A673 (cell line): Measurements from ENCODE around the gene VSIG1. TPM values are rescaled to one million over a fixed set of nuclear protein-coding genes. Genes with fewer than 3 reads are reported as not detected.

ENCODE experiments used
- BruUV-seq: library from RNA; stranded (reverse); fragments of 400-500 nt; replicated peaks from 2 replicates; lab custom pipeline; 2021; lab: Mats Ljungman, UMichigan
- CTCF ChIA-PET: fragments of 300-600 bp; sonication (Branson Sonifier 250); formaldehyde crosslinking; loops from one replicate; lab custom pipeline; 2022; ENCODE audit warnings: antibody characterized with exemption; lab: Charles Lee
- POLR2A ChIA-PET: fragments of 300-600 bp; sonication (Branson Sonifier 250); formaldehyde crosslinking; loops from one replicate; lab custom pipeline; 2022; ENCODE audit warnings: antibody characterized with exemption; ENCODE audit not compliant: low non-redundant PET; lab: Charles Lee
- DNase-seq: peaks from one replicate; pipeline ENCODE4 v3.0.0-alpha.2; 2015; ENCODE audit warnings: low spot score
- H3K27ac ChIP-seq: fragments of 200-600 bp; sonication (generic); 2 replicates; pipeline ENCODE4 v1.5.1; 2016; ENCODE audit warnings: mixed run types, low read depth, mild to moderate bottlenecking, mixed read lengths, antibody characterized with exemption, low read length; ENCODE audit not compliant: poor library complexity, severe bottlenecking
- H3K27me3 ChIP-seq: fragments of 200-600 bp; sonication (generic); replicated peaks from 2 replicates; pipeline ENCODE4 v1.6.1; 2017; ENCODE audit warnings: mixed run types, low read depth, mild to moderate bottlenecking, mixed read lengths, antibody characterized with exemption, low read length; ENCODE audit not compliant: insufficient read depth, poor library complexity
- H3K36me3 ChIP-seq: fragments of 200-600 bp; sonication (generic); 2 replicates; pipeline ENCODE4 v1.6.1; 2016; ENCODE audit warnings: mixed run types, mild to moderate bottlenecking, mixed read lengths, antibody characterized with exemption, low read length; ENCODE audit not compliant: insufficient read depth, poor library complexity, severe bottlenecking
- H3K4me1 ChIP-seq: fragments of 200-600 bp; sonication (generic); 2 replicates; pipeline ENCODE4 v1.6.1; 2017; ENCODE audit warnings: mixed run types, mild to moderate bottlenecking, mixed read lengths, antibody characterized with exemption, low read length; ENCODE audit not compliant: insufficient read depth, poor library complexity, severe bottlenecking
- H3K4me3 ChIP-seq: fragments of 200-600 bp; sonication (generic); 2 replicates; pipeline ENCODE4 v1.5.1; 2016; ENCODE audit warnings: low read depth, mixed run types, mild to moderate bottlenecking, mixed read lengths, low read length; ENCODE audit not compliant: poor library complexity, severe bottlenecking
- H3K9me3 ChIP-seq: fragments of 200-600 bp; sonication (generic); 2 replicates; pipeline ENCODE4 v1.6.1; 2016; ENCODE audit warnings: mixed run types, low read depth, mild to moderate bottlenecking, mixed read lengths, antibody characterized with exemption, low read length; ENCODE audit not compliant: poor library complexity, severe bottlenecking
- EZH2 ChIP-seq: fragments of 200-600 bp; sonication (generic); IDR thresholded peaks from 2 replicates; pipeline ENCODE4 v1.6.1; 2017; ENCODE audit warnings: borderline replicate concordance, low read depth, mild to moderate bottlenecking, mixed read lengths, antibody characterized with exemption, low read length; ENCODE audit not compliant: poor library complexity, severe bottlenecking
- intact Hi-C: fragments of 100-400 bp; cut with micrococcal nuclease; formaldehyde crosslinking; loops from one replicate; pipeline ENCODE4 v1.10.0; 2022; ENCODE audit not compliant: unreplicated experiment
- total RNA-seq: library from RNA; stranded (reverse); gene quantifications from 2 replicates; pipeline ENCODE4 v1.2.3, GENCODE V29; 2021
- TF ChIP-seq, protein P1 (sequence below): fragments of 300-800, 200-600 bp; sonication (generic); conservative IDR thresholded peaks from 2 replicates; pipeline ENCODE4 v1.5.1; 2017; ENCODE audit warnings: low read depth, mild to moderate bottlenecking, antibody characterized with exemption, low read length, moderate library complexity, mixed read lengths

The VSIG1 gene
- total RNA-seq, 1 experiment from 2014 or later: not detected

DNA sequence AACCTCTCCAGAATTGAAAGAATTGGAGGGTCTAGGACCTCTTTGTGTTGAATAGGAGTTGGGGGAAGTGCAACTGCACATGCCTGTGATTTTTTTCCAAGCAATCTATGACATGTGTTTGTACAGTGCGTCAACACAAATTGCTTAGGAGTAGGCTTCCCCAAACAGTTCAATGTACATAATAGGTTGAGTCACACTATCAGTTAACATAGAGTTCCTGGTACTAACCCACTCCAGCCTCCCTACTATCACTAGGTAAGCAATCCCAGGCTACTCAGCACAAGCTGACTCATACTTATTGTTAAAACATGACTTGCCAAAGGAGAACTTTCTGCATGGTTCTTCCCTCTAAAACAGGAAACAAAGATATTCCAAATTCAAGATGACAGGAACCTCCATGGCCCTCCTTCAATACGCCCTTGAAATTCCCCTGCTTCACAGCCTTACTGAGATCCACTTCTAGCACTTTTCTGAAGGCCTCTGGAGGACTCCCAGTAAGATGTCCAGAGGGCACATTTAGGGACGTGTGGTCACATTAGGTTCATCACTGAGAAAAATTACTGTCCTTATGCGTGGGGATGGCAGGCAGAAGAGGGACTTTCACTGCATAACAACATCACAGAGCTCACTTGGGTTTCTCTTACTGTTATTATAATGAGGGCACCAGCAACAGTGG lies 8.4 kb upstream of the VSIG1 start:
- H3K36me3 ChIP-seq: no peaks in the 10 kb centered on the region
- no TSS peak for BruUV-seq
- peaks cover 8% of the 10 kb centered on the region for H3K27me3 ChIP-seq
- ChIA-PET POLR2A (no interaction called here), CTCF (no interaction called here)
- no peak overlapping the region for H3K4me3 ChIP-seq
- TF ChIP-seq EZH2: no peak
- TF ChIP-seq, protein P1, sequence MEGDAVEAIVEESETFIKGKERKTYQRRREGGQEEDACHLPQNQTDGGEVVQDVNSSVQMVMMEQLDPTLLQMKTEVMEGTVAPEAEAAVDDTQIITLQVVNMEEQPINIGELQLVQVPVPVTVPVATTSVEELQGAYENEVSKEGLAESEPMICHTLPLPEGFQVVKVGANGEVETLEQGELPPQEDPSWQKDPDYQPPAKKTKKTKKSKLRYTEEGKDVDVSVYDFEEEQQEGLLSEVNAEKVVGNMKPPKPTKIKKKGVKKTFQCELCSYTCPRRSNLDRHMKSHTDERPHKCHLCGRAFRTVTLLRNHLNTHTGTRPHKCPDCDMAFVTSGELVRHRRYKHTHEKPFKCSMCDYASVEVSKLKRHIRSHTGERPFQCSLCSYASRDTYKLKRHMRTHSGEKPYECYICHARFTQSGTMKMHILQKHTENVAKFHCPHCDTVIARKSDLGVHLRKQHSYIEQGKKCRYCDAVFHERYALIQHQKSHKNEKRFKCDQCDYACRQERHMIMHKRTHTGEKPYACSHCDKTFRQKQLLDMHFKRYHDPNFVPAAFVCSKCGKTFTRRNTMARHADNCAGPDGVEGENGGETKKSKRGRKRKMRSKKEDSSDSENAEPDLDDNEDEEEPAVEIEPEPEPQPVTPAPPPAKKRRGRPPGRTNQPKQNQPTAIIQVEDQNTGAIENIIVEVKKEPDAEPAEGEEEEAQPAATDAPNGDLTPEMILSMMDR: no peak
- H3K4me1 ChIP-seq: no peaks in the 10 kb centered on the region
- DNase-seq: no peak
- intact Hi-C loops: no loop called here
- H3K27ac ChIP-seq: no peak overlapping the region
- H3K9me3 ChIP-seq: no peaks in the 10 kb centered on the region

- intact Hi-C loops: no loop called here
- TF ChIP-seq, protein P1: no peak
- no peak for TF ChIP-seq EZH2
- Histone ChIP-seq H3K4me1 (no peaks in the 10 kb centered on the region), H3K27me3 (peaks cover 6% of the 10 kb centered on the region), H3K36me3 (no peaks in the 10 kb centered on the region), H3K4me3 (no peak overlapping the region), H3K27ac (no peak overlapping the region), H3K9me3 (no peaks in the 10 kb centered on the region)
- ChIA-PET CTCF (no interaction called here), POLR2A (no interaction called here)
- BruUV-seq: no TSS peak
- no peak for DNase-seq
Observed at GRCh38 chrX:108049649-108050048, 4.8 kb downstream of the VSIG1 start.

DNA sequence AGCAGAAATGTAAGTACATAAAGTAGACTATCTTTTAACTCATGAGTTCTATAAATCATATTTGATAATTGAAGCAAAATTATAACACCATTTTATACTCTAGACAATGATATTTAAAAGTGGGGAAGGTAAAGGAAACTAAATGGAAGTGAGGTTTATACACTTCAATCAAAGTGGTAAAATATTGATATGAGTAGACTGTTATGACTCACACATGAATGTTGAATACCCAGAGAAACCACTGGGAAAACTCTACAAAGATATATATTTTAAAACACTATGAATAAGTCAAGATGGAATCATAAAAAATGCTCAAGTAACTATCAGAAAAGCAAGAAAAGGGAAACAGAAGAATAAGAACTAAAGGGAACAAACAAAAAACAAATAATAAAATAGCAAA lies 8.4 kb downstream of the VSIG1 start:
- TF ChIP-seq EZH2: no peak
- TF ChIP-seq, protein P1: no peak
- intact Hi-C loops: no loop called here
- Histone ChIP-seq H3K27ac (no peak overlapping the region), H3K36me3 (no peaks in the 10 kb centered on the region), H3K9me3 (no peaks in the 10 kb centered on the region), H3K4me1 (no peaks in the 10 kb centered on the region), H3K27me3 (peaks cover 29% of the 10 kb centered on the region), H3K4me3 (no peak overlapping the region)
- no peak for DNase-seq
- ChIA-PET POLR2A (no interaction called here), CTCF (no interaction called here)
- BruUV-seq: no TSS peak
